ENCODE results near the gene PPID.
"Not testable (repeated sequence)": the region's sequence is repeated elsewhere in the genome, so short reads cannot be mapped to it uniquely, and the experiment has no call there.

The PPID gene

DNA sequence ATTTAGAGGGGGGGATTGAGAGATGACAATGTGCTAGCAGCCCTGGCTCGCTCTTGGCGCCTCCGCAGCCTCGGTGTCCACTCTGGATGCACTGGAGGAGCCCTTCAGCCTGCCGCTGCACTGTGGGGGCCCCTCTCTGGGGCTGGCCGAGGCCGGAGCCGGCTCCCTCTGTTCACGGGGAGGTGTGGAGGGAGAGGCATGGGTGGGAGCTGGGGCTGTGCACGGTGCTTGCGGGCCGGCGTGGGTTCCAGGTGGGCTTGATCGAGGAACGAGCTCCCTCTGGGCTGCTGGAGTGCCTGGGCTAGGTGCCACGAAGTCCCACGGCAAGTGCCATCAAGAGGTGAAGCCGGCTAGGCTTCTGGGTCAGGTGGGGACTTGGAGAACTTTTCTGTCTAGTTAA lies 58.4 kb downstream of the PPID start:
- no peak for DNase-seq

DNA sequence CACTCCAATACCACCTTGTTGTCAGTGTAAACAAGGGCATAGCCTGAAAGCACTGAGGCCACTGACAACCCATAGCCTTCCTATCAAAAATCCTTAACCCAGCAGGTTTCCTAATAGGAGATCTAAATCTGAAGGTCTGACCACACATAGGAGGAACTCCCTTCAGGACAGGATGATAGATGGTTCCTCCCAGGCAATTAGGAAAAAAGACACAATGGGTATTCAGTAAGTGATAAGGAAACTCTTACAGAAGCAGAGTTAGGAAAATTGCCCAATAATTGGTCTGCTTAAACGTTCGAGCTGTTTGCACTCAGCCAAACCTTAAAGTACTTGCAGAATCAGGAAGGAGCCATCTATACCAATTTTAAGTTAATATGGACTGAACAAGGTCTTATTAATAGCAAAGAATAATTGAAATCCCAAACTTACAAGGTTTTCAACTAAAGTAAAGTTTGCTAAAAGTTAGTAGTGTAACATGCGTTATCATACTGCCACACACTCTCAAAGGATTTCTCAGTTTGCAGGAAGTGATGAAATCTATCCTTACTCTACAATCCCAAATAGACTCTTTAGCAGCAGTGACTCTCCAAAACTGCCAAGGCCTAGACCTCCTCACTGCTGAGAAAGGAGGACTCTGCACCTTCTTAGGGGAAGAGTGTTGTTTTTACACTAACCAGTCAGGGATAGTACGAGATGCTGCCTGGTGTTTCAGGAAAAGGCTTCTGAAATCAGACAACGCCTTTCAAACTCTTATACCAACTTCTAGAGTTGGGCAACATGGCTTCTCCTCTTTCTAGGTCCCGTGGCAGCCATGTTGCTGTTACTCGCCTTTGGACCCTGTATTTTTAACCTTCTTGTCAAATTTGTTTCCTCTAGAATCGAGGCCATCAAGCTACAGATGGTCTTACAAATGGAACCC lies 59.2 kb downstream of the PPID start:
- not testable (repeated sequence) for DNase-seq

DNA sequence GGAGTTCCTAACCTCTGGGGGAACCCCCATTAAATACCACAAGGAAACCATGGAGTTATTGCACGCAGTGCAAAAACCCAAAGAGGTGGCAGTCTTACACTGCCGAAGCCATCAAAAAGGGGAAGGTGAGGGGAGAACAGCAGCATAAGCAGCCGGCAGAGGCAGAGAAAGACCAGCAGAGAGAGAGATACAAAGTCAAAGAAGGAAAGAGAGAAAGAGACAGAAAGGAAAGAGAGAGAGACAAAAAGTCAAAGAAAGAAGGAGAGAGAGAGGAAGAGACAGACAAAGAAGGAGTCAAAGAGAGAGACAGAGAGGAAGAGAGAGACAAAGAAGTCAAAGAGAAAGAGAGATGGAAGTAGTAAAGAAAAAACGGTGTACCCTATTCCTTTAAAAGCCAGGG lies 59.9 kb downstream of the PPID start:
- DNase-seq, result not testable (repeated sequence)
